GM18858 (cell line): ENCODE measurements around the gene RGS12.

Experiments used
- ATAC-seq: cut with Tn5 transposase; IDR thresholded peaks from one replicate; pipeline ENCODE4 v1.9.1; 2021; ENCODE audit not compliant: unreplicated experiment

RGS12 gene

GRCh38 chr4:3252831-3253641 lies 39.8 kb upstream of the RGS12 start:
- no peak for ATAC-seq

GRCh38 chr4:3253808-3254207 lies 39.0 kb upstream of the RGS12 start:
- no peak for ATAC-seq

- no peak for ATAC-seq
Measured at GRCh38 chr4:3254302-3255131, 38.3 kb upstream of the RGS12 start.

GRCh38 chr4:3255611-3256186 lies 37.1 kb upstream of the RGS12 start:
- no peak for ATAC-seq

- no peak for ATAC-seq
Measured at GRCh38 chr4:3256230-3257102, 36.4 kb upstream of the RGS12 start.

- ATAC-seq: no peak
Measured at GRCh38 chr4:3257103-3257555, 35.7 kb upstream of the RGS12 start.

- ATAC-seq: no peak
Measured at GRCh38 chr4:3257556-3258482, 35.0 kb upstream of the RGS12 start.

GRCh38 chr4:3261411-3262207 lies 31.2 kb upstream of the RGS12 start:
- no peak for ATAC-seq

- ATAC-seq: no peak
Measured at GRCh38 chr4:3262208-3263052, 30.4 kb upstream of the RGS12 start.

GRCh38 chr4:3263053-3263875 lies 29.6 kb upstream of the RGS12 start:
- no peak for ATAC-seq

- no peak for ATAC-seq
Measured at GRCh38 chr4:3263876-3264193, 29.0 kb upstream of the RGS12 start.

GRCh38 chr4:3266076-3266475 lies 26.7 kb upstream of the RGS12 start:
- no peak for ATAC-seq

- ATAC-seq: no peak
Measured at GRCh38 chr4:3267576-3268394, 25.0 kb upstream of the RGS12 start.

GRCh38 chr4:3268395-3269104 lies 24.3 kb upstream of the RGS12 start:
- no peak for ATAC-seq

- no peak for ATAC-seq
Measured at GRCh38 chr4:3269105-3269927, 23.5 kb upstream of the RGS12 start.
